Colonic mucosa (tissue), 4 donors: Measurements from ENCODE around the gene ANKHD1. TPM values are rescaled to one million over a fixed set of nuclear protein-coding genes. Genes with fewer than 3 reads are reported as not detected.
A peak's percentile ranks its signal among the peaks of the same experiment; 100 is the strongest.

Experiments
- DNase-seq: peaks from one replicate; pipeline ENCODE4 v3.0.0-alpha.2; 2020
- H3K27ac ChIP-seq: fragments of 200-600 bp; one replicate; pipeline ENCODE4 v1.8.0; 2021
- H3K27me3 ChIP-seq: fragments of 200-600 bp; one replicate; pipeline ENCODE4 v1.8.0; 2021
- H3K36me3 ChIP-seq: fragments of 200-600 bp; one replicate; pipeline ENCODE4 v1.8.0; 2021
- H3K4me1 ChIP-seq: fragments of 200-600 bp; one replicate; pipeline ENCODE4 v1.8.0; 2021; ENCODE audit warnings: mild to moderate bottlenecking
- H3K4me3 ChIP-seq: fragments of 200-600 bp; one replicate; pipeline ENCODE4 v1.8.0; 2021
- H3K9ac ChIP-seq, 2 donors: one replicate each; pipeline ENCODE4 v1.7.0; 2013; ENCODE audit warnings: control low read depth in 2 of 2, low read depth in 2 of 2, low read length in 2 of 2
- H3K9me3 ChIP-seq: fragments of 200-600 bp; one replicate; pipeline ENCODE4 v1.8.0; 2021
- intact Hi-C: fragments of 100-400 bp; cut with DNase I; formaldehyde crosslinking; loops from one replicate; pipeline ENCODE4 v1.14.1; 2022
- total RNA-seq, 2 donors: library from RNA; stranded (reverse); fragmentation: NEBNext Ultra II Directional in 1 of 2; extraction: Animal tissue kit (Norgen Biotek cat#: 25700) in 1 of 2; gene quantifications; one replicate each; pipeline ENCODE4 v1.2.1, GENCODE V29; 2021
- TF ChIP-seq, protein P1 (sequence below): fragments of 200-600 bp; IDR thresholded peaks from one replicate; pipeline ENCODE4 v1.8.0; 2022; ENCODE audit warnings: antibody characterized with exemption, mild to moderate bottlenecking
- donor health status: healthy.
- donor health status: DM: no; HTN: no; CAD: no.
- donor health status: DM: no; HTN: no; CAD: no.

ANKHD1 gene
- total RNA-seq, 2 donors from 2014 or later = 108 to 115 TPM

- no peak for DNase-seq
- Histone ChIP-seq H3K36me3 (no peaks in the 10 kb centered on the region), H3K4me3 (no peak overlapping the region), H3K9ac (no peak overlapping the region), H3K9me3 (no peaks in the 10 kb centered on the region), H3K27ac (no peak overlapping the region), H3K4me1 (no peaks in the 10 kb centered on the region), H3K27me3 (no peaks in the 10 kb centered on the region)
- intact Hi-C loops = no loop called here
- TF ChIP-seq, protein P1, sequence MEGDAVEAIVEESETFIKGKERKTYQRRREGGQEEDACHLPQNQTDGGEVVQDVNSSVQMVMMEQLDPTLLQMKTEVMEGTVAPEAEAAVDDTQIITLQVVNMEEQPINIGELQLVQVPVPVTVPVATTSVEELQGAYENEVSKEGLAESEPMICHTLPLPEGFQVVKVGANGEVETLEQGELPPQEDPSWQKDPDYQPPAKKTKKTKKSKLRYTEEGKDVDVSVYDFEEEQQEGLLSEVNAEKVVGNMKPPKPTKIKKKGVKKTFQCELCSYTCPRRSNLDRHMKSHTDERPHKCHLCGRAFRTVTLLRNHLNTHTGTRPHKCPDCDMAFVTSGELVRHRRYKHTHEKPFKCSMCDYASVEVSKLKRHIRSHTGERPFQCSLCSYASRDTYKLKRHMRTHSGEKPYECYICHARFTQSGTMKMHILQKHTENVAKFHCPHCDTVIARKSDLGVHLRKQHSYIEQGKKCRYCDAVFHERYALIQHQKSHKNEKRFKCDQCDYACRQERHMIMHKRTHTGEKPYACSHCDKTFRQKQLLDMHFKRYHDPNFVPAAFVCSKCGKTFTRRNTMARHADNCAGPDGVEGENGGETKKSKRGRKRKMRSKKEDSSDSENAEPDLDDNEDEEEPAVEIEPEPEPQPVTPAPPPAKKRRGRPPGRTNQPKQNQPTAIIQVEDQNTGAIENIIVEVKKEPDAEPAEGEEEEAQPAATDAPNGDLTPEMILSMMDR = no peak
Observed at GRCh38 chr5:140393738-140394137, 7.9 kb upstream of the ANKHD1 start.

GRCh38 chr5:140398379-140398811 lies 3.2 kb upstream of the ANKHD1 start:
- Histone ChIP-seq H3K36me3 (no peaks in the 10 kb centered on the region), H3K27ac (no peak overlapping the region), H3K4me3 (no peak overlapping the region), H3K27me3 (no peaks in the 10 kb centered on the region), H3K9me3 (no peaks in the 10 kb centered on the region), H3K4me1 (peaks cover 3% of the 10 kb centered on the region), H3K9ac (no peak overlapping the region)
- intact Hi-C loops = no loop called here
- TF ChIP-seq, protein P1 = no peak
- DNase-seq = no peak

DNA sequence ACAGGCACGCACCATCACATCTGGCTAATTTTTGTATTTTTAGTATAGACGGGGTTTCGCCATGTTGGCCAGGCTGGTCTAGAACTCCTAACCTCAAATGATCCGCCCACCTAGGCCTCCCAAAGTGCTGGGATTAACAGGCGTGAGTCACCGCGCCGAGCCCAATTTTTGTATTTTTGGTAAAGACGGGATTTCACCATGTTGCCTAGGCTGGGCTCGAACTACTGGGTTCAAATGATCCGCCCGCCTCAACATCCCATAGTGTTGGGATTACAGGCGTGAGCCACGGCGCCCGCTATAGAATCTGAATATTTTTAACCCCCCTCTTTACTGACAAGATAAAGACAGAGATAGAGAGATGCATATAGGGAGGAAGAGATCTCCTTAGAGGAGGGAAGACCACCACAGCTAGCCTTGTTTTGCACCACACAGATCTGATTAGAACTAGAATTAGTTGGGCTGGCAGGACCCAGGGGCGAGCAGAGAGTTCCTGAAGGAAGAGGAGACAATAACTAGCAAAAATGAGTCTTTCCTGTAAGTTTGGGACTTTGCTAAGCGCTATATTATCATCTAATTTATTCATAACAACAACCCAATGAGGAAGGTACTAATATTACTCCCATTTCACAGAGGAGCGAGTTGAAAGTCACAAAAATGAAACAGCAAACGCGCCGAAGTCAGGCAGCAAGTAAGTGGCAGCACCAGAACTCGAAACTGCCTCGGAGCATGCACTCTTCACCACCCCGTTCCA lies 1.5 kb upstream of the ANKHD1 start:
- Histone ChIP-seq H3K27ac (peak overlapping the region; percentile 94), H3K9me3 (no peaks in the 10 kb centered on the region), H3K4me3 (peak overlapping the region; percentile 88), H3K4me1 (peaks cover 9% of the 10 kb centered on the region), H3K27me3 (no peaks in the 10 kb centered on the region), H3K9ac (peak overlapping the region; percentile 88 to 97), H3K36me3 (no peaks in the 10 kb centered on the region)
- intact Hi-C loops = no loop called here
- TF ChIP-seq, protein P1 = no peak
- peak; percentile 23 for DNase-seq

DNA sequence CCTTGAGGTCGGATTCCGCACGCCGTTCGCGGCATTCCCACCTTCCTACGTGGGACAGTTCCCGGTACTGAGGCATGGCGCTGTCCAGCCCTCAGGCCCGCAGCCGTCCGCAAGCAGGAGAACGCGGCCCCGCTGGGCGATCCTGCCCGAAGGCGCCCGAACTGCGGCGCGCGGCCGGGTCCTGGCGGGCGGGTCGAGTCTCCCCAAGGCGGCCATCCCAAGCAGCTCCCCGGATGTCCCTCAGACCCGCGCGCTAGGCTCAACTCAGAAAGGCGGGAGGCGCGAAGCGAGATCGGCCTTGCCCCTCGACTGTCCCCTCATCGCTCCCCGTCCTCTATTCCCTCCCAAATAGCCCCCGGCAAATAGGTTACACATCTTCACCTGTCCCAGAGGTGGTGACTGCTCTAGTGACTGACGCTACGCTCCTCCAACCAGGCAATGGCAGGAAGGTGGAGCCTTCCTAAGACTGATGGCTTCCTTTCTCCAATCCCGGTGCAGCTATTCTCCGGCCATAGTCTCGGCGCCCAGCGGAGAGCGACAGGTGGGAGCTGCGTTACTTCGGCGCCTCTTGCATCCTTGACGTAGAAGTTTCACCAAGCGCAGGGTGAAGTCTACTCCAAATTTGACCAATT lies 787 bp upstream of the ANKHD1 start:
- peak; percentile 97 for DNase-seq
- no peaks in the 10 kb centered on the region for H3K27me3 ChIP-seq
- TF ChIP-seq, protein P1 = no peak
- peaks cover 9% of the 10 kb centered on the region for H3K4me1 ChIP-seq
- intact Hi-C loops = no loop called here
- peak overlapping the region; percentile 88 for H3K4me3 ChIP-seq
- peak overlapping the region; percentile 88 to 97 for H3K9ac ChIP-seq
- no peaks in the 10 kb centered on the region for H3K36me3 ChIP-seq
- no peaks in the 10 kb centered on the region for H3K9me3 ChIP-seq
- peak overlapping the region; percentile 94 for H3K27ac ChIP-seq

- Histone ChIP-seq H3K4me3 (peak overlapping the region; percentile 92), H3K4me1 (peaks cover 9% of the 10 kb centered on the region), H3K27ac (peak overlapping the region; percentile 96), H3K36me3 (no peaks in the 10 kb centered on the region), H3K9ac (peak overlapping the region; percentile 97 to 98), H3K27me3 (no peaks in the 10 kb centered on the region), H3K9me3 (no peaks in the 10 kb centered on the region)
- TF ChIP-seq, protein P1 = no peak
- intact Hi-C loops = no loop called here
- peak; percentile 45 for DNase-seq
Observed at GRCh38 chr5:140402258-140403074, 833 bp downstream of the ANKHD1 start.
